HG02852 (cell line): Measurements from ENCODE around the gene PSMB5.

ENCODE experiments used
- ATAC-seq: cut with Tn5 transposase; IDR thresholded peaks from one replicate; pipeline ENCODE4 v1.9.1; 2021; ENCODE audit warnings: mild to moderate bottlenecking, moderate library complexity; ENCODE audit not compliant: unreplicated experiment

PSMB5 gene

GRCh38 chr14:22976620-22977433 is 57.9 kb downstream of the PSMB5 start:
- no peak for ATAC-seq
